DND-41 (cell line): ENCODE results near the gene OSCP1.

Source experiments
- ATAC-seq: fragments of 200-7000 bp; cut with Tn5 transposase; 3 replicates; pipeline ENCODE4 v1.9.1; 2021; ENCODE audit warnings: low read depth; ENCODE audit not compliant: insufficient read depth
- DNase-seq: peaks from one replicate; pipeline ENCODE4 v3.0.0-alpha.2; 2020
- H2AFZ ChIP-seq: 2 replicates; pipeline ENCODE4 v1.6.0; 2012; ENCODE audit warnings: low read depth, low read length
- H3K27ac ChIP-seq: 2 replicates; pipeline ENCODE4 v1.5.1; 2012; ENCODE audit warnings: low read length, inconsistent platforms
- H3K27me3 ChIP-seq: fragments of 200-600 bp; sonication (generic); 2 replicates; pipeline ENCODE4 v1.6.0; 2012; ENCODE audit warnings: low read length, mild to moderate bottlenecking, inconsistent platforms; ENCODE audit not compliant: insufficient read depth, poor library complexity
- H3K36me3 ChIP-seq: 2 replicates; pipeline ENCODE4 v1.5.1; 2012; ENCODE audit warnings: low read length, inconsistent platforms; ENCODE audit not compliant: insufficient read depth
- H3K4me1 ChIP-seq: 2 replicates; pipeline ENCODE4 v1.5.1; 2012; ENCODE audit warnings: mild to moderate bottlenecking, low read length; ENCODE audit not compliant: insufficient read depth
- H3K4me2 ChIP-seq: 2 replicates; pipeline ENCODE4 v1.6.0; 2012; ENCODE audit warnings: mild to moderate bottlenecking, moderate library complexity, low read length, inconsistent platforms; ENCODE audit not compliant: insufficient read depth
- H3K4me3 ChIP-seq, 2 experiments: fragments of 200-600 bp in 1 of 2; shearing (Covaris generic) in 1 of 2; 2 replicates each; pipeline ENCODE4 v1.5.1; 2012 to 2016; ENCODE audit warnings: inconsistent platforms in 2 of 2, low read length in 2 of 2, mild to moderate bottlenecking in 2 of 2, low read depth in 1 of 2, moderate library complexity in 1 of 2
- H3K79me2 ChIP-seq: 2 replicates; pipeline ENCODE4 v1.6.0; 2012; ENCODE audit warnings: low read length, inconsistent platforms; ENCODE audit not compliant: insufficient read depth
- H3K9ac ChIP-seq: 2 replicates; pipeline ENCODE4 v1.6.0; 2012; ENCODE audit warnings: low read depth, mild to moderate bottlenecking, inconsistent platforms, low read length, moderate library complexity
- H3K9me3 ChIP-seq: 2 replicates; pipeline ENCODE4 v1.5.1; 2012; ENCODE audit warnings: low read length, moderate library complexity, mild to moderate bottlenecking, inconsistent platforms; ENCODE audit not compliant: insufficient read depth, severe bottlenecking
- H4K20me1 ChIP-seq: 2 replicates; pipeline ENCODE4 v1.6.0; 2012; ENCODE audit warnings: low read length; ENCODE audit not compliant: insufficient read depth
- CTCF ChIP-seq: IDR thresholded peaks from 2 replicates; pipeline ENCODE4 v1.5.1; 2012; ENCODE audit warnings: borderline replicate concordance, low read length, moderate library complexity, mild to moderate bottlenecking; ENCODE audit not compliant: poor library complexity, severe bottlenecking; ENCODE audit errors: extremely low read depth
- EZH2 ChIP-seq: IDR thresholded peaks from 3 replicates; pipeline ENCODE4 v1.6.1; 2012; ENCODE audit warnings: borderline replicate concordance, low read depth, mild to moderate bottlenecking, moderate library complexity, low read length, inconsistent platforms; ENCODE audit not compliant: severe bottlenecking

Gene OSCP1

GRCh38 chr1:36377791-36378492, 72.3 kb downstream of the OSCP1 start:
- H3K27me3 ChIP-seq, result no peaks in the 10 kb centered on the region
- H3K36me3 ChIP-seq, result peaks cover 20% of the 10 kb centered on the region
- H4K20me1 ChIP-seq, result peaks cover 34% of the 10 kb centered on the region; the same call in 1 of the 2 replicates
- peak overlapping the region; percentile 32 for H3K27ac ChIP-seq
- no peak overlapping the region for H2AFZ ChIP-seq
- H3K4me1 ChIP-seq, result peaks cover 16% of the 10 kb centered on the region; the same call in 1 of the 2 replicates
- H3K4me2 ChIP-seq, result no peak overlapping the region
- H3K79me2 ChIP-seq, result peaks cover 72% of the 10 kb centered on the region
- DNase-seq (no peak), ATAC-seq (no peak)
- H3K9me3 ChIP-seq, result no peaks in the 10 kb centered on the region
- H3K4me3 ChIP-seq, result no peak overlapping the region
- TF ChIP-seq CTCF (no peak), EZH2 (no peak)
- H3K9ac ChIP-seq, result no peak overlapping the region

- Histone ChIP-seq H3K27ac (no peak overlapping the region), H3K9me3 (no peaks in the 10 kb centered on the region), H2AFZ (no peak overlapping the region), H3K27me3 (no peaks in the 10 kb centered on the region), H3K79me2 (peaks cover 38% of the 10 kb centered on the region), H3K9ac (no peak overlapping the region), H3K4me2 (no peak overlapping the region), H3K36me3 (peaks cover 17% of the 10 kb centered on the region), H3K4me1 (peaks cover 16% of the 10 kb centered on the region), H4K20me1 (peaks cover 27% of the 10 kb centered on the region), H3K4me3 (no peak overlapping the region)
- ATAC-seq (no peak), DNase-seq (no peak)
- TF ChIP-seq EZH2 (no peak), CTCF (no peak)
Observed at GRCh38 chr1:36372617-36373016, 77.6 kb downstream of the OSCP1 start.

- peak; percentile 72 for ATAC-seq
- H3K4me3 ChIP-seq, result no peak overlapping the region
Observed at GRCh38 chr1:36369061-36369861, 81.0 kb downstream of the OSCP1 start.

More at GRCh38 chr1:36369061-36369861, 81.0 kb downstream of the OSCP1 start:
- H3K4me2 ChIP-seq, result no peak overlapping the region
- H2AFZ ChIP-seq, result no peak overlapping the region; the same call in 1 of the 2 replicates
- H3K9ac ChIP-seq, result no peak overlapping the region
- TF ChIP-seq EZH2 (no peak), CTCF (peak; percentile 93)
- no peaks in the 10 kb centered on the region for H3K27me3 ChIP-seq
- H3K79me2 ChIP-seq, result peaks cover 33% of the 10 kb centered on the region
- H3K9me3 ChIP-seq, result no peaks in the 10 kb centered on the region
- DNase-seq, result peak; percentile 86
- H4K20me1 ChIP-seq, result peaks cover 20% of the 10 kb centered on the region
- peaks cover 29% of the 10 kb centered on the region for H3K4me1 ChIP-seq
- H3K36me3 ChIP-seq, result peaks cover 16% of the 10 kb centered on the region
- no peak overlapping the region for H3K27ac ChIP-seq
